Myocyte (in vitro differentiated cells): ENCODE data around the gene SLC16A4. TPM values are rescaled to one million over a fixed set of nuclear protein-coding genes. Genes with fewer than 3 reads are reported as not detected.
A peak's percentile ranks its signal among the peaks of the same experiment; 100 is the strongest.

Source experiments
- DNase-seq: peaks from one replicate; pipeline ENCODE4 v3.0.0-alpha.2; 2012; ENCODE audit warnings: low read depth
- total RNA-seq: library from RNA; depleted of rRNA; stranded (reverse); fragments of >200 nt; gene quantifications from 2 replicates; pipeline ENCODE4 v1.2.3, GENCODE V29; 2014

Gene SLC16A4
- total RNA-seq, 1 donor from 2014 or later, result 26.9 TPM

DNA sequence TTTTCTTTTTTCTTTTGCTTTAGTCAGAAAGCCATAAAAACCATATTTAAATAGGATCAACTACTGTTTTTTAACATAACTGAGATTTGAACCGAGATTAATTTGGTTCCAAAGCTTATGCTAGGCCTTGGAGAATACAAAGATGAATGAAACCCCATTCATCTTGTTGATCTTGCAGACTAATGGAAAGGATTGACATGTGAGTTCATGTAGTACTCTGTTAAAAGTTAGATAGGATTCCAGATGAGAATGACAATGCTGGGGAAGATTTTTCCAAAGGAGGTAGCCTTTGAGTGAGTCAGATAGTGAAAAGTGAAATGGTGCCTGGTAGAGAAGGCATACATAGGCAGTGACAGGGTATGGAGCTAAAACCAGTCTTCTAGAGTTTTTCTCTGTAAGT, 29.0 kb downstream of the SLC16A4 start:
- no peak for DNase-seq

DNA sequence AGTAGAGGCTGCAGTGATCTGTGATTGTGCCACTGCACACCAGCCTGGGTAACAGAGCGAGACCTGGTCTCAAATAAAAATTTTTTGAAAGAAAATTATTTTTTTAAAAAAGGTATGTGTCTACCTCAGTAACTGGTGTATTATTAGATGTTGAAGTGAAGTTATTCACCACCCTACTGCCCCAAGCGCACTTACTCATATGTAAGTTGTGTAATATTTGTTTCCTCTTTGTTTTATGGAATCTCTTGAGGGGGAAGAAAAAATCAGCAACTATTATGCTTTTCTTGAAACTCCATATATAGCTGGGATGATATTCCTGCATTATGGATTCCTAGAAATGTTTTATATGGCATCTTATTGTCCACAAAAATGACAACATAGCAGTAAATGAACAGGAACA, 30.4 kb downstream of the SLC16A4 start:
- no peak for DNase-seq

DNA sequence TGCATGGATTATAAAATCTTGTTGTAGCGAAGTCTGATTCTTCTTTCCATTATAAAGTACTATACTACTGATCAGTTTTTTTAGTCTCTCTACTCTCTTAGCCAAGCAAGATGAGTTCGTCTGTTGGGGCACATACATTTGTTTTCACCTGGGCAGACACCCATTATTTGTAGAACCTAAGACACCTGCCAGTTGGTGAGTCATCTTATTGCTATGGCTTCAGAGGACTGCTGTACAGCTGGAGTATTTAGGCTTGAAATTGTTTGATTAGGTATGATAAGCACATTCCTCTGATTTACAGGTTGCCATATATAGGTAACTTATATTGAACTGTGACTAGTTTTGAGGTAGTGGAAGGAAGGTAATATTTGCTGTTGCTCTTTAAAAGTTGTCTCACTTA, 34.4 kb downstream of the SLC16A4 start:
- no peak for DNase-seq

DNA sequence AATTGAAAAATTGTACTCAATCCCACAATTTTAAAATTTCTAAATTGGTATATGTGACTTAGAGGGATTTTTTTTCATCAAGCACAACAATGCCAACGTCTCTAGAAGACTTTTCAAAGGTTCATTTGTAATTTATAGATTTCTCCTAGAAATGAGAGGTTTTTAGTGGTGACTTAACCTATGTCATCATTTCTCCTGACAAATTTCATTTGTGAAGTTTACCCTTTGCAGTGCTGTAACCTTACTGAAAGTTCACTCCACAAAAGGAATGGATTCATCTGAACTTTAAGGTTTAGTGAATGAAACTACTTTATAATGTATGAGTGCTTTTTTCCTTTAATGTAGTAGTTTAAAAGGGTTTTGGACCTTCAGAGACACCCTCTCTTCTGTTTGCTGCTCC, 35.5 kb downstream of the SLC16A4 start:
- DNase-seq, result no peak

DNA sequence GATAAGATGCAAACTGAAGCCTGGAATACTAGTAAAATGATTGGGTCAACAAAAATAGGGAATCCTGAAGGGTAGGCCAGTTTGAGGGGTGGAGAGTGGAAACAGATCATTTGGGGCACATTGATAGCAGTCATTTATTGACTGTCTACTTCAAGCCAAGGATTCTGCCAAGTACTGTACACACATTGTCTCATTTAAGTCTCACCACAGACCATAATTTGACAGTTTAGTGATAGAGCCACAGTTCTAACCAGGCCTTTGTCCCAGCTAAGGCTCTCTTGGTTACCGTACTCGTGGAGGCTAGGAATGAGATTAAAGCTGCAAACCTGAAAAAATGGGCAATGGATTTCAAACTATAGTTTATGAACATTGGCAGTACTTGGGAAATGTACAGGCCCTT, 40.5 kb downstream of the SLC16A4 start:
- DNase-seq, result no peak

DNA sequence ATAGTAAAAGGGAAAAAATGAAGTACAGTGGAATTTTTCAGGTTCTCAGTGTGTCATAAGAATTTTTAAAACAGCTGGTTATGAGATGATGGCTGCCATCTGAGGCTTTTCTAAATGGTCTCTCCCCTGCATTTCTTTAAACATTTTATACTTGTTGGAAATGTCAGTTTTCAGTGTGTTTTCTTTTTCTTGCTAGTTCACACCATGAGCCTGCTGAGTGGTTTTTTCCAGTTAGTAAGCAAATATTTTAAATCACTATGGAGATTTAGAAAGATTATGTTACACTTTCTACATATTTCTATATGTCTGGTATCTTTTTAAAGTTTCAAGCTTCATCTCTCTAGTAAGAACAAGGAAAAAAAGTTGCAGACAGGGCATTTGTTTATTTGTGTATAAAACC, 42.1 kb downstream of the SLC16A4 start:
- peak; percentile 12 for DNase-seq

DNA sequence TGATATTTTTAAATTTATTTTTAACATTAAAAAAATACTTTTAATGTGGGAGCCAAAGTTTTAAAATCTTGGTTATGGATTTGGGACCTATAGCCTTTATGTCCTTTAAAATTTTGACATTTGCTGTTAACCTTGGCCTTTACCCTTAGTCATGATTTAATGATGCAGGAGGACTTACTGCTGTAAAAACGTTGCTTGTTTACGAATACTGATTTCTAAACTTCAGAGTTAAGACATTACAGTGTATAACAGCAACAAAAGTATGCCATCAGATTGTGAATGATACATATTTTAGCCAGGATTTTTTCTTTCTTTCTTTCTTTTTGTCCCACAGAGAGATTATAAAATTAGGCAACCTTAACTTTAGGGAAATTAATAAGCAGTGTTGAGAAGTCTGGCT, 42.8 kb downstream of the SLC16A4 start:
- no peak for DNase-seq

DNA sequence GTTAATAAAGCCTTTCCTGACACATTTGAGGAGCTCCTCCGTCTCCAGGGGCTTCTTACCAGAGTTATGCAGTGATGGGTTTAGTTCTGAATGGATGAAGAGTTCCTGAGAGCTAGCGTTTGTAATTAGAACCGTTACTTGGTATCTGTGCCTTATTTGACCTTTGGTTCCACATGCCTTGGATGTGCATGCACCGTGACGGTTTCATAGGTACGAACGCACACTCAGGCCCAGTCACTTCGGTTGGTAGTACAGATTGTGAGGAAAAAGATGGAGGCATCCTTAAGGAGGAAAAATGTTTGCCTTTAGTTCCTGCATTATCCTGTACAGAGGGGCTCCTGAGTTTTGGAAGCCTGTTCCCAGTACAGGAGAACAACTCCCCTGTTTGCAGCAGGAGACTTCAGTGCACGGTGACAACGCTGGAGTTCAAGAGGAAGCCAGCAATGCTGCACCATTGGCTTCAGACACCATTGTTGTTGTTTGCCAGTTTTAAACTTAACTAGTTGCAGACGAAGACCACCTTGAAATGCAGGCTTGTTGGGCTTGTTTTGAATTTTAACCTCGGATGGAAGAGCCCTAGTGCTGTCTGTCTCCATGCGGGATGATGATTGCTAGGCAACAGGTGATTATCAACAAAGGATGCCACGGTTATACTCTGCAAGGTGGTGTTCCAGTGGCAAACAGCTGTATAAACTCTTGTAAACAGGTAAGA, 43.5 kb downstream of the SLC16A4 start:
- DNase-seq, result no peak

DNA sequence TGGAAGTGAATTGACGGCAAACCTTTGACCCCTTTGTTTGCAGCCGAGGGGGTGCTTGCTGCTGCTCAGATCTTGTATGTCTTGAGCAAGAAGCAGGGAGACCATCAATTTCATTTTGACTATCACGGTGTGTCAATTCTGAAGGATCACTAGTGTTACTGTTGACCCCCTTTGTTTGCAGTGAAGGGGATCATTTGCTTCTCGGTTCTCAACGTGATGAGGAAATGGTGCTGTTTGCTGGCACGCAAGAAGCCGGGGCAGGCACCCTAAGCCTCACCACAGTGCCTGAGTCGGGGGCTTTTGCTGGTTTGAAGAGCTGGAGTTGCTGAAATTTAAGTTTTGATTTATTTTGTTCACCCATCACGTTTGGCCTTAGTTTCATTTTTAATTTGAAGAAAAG, 44.1 kb downstream of the SLC16A4 start:
- DNase-seq, result no peak

DNA sequence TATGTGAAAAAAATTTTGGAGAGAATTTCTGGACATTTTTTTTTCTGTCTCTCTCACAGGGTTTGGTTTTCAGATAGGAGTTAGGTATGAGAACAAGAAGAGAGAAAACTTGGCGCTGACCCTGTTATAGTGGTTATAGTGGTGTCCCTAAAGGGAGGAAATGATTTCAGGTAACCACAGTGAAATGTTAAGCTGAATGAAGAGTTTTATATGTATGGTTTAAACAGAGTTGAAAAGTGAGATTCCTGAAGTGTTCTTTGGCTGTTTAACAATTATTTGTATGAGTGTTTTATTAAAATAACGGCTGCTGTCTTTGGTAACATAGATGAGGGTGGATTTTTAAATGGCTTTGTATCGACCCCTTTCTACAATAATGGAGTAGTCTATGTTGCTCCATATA, 45.3 kb downstream of the SLC16A4 start:
- DNase-seq, result no peak

DNA sequence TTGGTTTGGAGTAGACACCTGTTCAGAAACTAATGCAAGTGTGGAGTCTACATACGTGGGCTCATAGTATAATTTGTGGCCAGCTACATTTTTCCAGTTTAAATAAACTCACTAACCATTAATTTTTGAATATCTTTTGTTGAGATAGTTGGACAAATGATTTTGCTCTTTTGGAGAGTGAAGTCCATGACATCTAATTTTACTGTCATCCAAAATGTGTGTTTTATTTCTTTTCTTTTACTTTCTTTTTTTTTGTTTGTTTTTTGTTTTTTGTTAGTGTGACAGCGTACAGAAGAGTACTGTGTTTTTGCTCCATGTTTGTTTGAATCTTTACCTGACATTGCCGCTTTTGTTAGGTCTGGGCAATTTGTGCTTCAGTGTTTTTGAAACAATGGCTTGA, 46.7 kb downstream of the SLC16A4 start:
- DNase-seq, result no peak

DNA sequence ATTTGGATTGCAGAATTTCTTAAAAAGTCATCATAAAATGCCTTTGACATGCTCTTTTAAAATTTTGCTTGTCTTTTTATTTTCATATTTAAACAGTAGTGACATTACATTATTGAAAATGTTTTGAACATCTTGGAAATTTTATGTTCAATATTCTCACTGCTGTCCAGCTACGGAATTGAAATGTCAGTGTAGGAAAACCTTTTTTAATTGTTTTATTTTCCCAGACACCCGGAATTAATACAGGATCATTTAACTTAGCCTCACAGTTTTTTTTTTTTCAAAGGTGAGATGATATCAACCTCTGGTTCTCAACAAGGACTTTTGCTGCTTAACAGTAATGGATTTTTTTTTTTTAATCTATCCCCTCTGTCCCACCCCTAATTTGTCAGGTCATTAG, 47.6 kb downstream of the SLC16A4 start:
- DNase-seq, result no peak

DNA sequence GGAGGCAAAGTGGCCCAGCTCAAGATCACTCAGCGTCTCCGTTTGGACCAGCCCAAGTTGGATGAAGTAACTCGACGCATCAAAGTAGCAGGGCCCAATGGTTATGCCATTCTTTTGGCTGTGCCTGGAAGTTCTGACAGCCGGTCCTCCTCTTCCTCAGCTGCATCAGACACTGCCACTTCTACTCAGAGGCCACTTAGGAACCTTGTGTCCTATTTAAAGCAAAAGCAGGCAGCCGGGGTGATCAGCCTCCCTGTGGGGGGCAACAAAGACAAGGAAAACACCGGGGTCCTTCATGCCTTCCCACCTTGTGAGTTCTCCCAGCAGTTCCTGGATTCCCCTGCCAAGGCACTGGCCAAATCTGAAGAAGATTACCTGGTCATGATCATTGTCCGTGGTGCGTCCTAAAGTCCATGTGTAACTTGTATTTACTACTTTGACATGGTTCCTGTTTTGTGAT, 48.9 kb downstream of the SLC16A4 start:
- DNase-seq, result no peak

DNA sequence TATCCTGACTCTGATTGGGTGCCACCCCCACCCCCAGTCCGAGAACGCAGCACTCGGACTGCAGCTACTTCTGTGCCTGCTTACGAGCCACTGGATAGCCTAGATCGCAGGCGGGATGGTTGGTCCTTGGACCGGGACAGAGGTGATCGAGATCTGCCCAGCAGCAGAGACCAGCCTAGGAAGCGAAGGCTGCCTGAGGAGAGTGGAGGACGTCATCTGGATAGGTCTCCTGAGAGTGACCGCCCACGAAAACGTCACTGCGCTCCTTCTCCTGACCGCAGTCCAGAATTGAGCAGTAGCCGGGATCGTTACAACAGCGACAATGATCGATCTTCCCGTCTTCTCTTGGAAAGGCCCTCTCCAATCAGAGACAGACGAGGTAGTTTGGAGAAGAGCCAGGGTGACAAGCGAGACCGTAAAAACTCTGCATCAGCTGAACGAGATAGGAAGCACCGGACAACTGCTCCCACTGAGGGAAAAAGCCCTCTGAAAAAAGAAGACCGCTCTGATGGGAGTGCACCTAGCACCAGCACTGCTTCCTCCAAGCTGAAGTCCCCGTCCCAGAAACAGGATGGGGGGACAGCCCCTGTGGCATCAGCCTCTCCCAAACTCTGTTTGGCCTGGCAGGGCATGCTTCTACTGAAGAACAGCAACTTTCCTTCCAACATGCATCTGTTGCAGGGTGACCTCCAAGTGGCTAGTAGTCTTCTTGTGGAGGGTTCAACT, 49.5 kb downstream of the SLC16A4 start:
- no peak for DNase-seq

DNA sequence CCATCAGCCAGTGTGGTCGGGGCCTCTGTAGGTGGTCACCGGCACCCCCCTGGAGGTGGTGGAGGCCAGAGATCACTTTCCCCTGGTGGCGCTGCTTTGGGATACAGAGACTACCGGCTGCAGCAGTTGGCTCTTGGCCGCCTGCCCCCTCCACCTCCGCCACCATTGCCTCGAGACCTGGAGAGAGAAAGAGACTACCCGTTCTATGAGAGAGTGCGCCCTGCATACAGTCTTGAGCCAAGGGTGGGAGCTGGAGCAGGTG, 50.7 kb downstream of the SLC16A4 start:
- DNase-seq, result no peak

DNA sequence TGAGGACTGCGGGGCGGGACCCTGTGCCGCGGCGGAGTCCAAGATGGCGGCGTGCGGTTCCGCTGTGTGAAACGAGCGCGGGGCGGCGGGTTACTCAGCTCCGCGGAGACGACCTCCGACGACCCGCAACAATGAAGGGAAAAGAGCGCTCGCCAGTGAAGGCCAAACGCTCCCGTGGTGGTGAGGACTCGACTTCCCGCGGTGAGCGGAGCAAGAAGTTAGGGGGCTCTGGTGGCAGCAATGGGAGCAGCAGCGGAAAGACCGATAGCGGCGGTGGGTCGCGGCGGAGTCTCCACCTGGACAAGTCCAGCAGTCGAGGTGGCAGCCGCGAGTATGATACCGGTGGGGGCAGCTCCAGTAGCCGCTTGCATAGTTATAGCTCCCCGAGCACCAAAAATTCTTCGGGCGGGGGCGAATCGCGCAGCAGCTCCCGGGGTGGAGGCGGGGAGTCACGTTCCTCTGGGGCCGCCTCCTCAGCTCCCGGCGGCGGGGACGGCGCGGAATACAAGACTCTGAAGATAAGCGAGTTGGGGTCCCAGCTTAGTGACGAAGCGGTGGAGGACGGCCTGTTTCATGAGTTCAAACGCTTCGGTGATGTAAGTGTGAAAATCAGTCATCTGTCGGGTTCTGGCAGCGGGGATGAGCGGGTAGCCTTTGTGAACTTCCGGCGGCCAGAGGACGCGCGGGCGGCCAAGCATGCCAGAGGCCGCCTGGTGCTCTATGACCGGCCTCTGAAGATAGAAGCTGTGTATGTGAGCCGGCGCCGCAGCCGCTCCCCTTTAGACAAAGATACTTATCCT, 51.2 kb downstream of the SLC16A4 start:
- DNase-seq, result peak; percentile 53

DNA sequence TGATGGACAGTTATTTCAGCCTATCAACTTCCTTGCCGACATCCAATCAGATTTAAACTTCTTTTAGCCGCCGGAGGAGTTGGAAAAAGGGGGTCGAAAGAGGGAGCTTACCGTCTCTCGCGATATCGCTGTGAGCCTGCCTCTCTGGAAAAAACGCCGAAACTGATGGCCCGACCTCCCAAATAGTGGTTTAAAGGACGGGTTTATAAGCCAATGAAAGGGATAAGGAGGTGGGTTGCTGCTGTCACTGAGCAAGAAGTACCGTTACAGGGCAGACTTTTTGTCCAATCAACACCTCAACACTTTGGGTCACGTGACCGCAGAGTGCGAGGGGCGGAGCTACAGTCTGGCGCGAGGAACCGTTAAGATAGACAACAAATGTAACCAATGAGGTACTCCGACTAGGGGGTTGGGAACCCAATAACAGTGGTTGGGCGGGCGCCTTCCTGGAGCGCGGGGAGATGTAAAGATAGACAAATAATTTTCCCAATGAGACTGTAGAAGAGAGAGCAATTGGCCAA, 51.9 kb downstream of the SLC16A4 start, which contains the start of gene RBM15:
TSS of gene RBM15 (plus strand) at position 492 of the 521 bp plus-strand sequence. CDS start at position 521, 29 bp downstream.
- peak; percentile 100 for DNase-seq

DNA sequence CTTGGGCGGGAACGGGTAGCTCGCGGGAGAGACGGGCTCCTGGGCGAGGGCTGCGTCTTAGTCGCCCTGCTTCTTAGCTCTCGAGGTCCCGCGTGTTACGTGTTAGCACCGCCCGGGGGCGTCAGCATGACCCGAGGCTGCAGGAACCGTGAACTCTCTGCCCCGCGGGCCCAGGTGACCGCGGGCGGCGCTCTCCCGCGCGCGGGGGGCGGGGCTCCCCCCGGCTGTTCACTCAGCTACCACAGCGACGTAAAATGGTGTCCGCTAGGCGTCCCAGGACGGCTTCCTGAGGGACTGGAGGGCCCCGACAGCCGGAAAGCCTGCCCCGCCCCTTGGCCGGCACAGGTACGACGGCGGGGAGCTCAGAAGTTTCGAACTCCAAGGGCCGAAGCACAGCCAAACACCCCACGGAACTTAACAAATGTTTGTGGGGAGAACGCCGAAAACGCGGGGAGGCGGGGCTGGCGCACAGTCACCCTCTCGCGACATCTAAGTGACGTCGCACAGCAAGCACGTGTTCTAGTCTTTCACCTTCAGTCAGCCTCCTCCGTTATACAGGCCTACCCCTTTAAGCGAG, 52.4 kb downstream of the SLC16A4 start:
- DNase-seq, result peak; percentile 91

DNA sequence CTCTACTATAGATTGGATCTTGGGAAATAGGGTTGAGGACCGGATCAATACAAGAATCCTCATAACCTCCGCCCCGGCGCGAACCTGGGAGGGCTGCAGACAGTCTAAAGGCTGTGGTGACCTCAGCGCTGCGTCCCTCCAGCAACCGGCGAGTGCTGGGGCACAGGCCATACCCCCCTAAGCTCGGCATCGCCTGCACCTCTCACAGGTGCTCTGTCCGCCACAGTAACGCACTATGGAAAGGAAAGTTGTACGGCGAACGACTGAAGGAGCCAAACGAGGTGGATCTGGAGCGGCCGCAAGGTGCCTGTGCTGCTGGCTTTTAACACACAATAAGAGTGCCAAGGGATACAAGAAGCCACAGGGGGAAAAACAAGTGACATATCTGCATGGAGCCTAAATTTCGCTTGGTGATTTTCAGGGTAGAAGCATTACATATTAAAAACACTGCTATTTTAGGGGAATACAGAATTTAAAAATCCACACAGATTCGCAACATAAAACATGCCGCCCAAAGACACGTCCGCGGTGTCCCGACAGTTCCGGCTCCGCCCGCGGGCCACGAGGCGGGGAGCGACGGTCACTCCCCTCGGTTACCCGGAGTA, 53.0 kb downstream of the SLC16A4 start:
- DNase-seq, result peak; percentile 19

DNA sequence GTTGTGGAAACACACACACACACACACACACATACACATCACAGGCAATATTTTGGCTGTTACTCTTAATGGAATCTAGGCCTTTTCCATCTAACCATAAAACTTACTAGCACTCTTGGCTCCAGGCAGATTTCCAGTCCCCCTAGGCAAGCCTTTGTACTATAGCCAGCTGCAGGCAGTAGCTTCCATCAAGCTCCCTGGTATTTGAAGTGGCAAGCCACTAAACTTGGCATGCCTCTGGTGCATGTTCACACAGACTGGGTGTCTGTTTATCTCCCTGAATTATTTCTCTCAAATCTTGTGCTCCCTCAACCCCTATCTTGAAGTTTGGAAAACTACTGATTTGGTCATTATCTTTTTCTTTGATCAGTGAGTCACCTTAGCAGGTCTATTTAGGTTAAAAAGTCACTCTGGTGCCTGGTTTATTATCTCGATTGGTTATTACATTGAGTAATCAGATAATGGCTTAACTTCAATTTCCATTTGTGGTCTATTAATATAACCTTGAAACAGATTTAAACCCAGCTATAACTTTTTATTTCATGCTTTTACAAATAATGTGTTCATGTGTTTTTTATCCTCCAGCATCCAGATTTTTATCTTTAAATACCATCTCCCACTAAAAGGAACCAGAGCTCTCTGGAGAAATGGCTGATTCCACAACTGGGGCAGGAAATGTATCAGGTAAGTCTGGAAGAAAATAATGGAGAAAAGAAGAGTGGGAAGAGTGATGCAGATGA, 54.4 kb downstream of the SLC16A4 start:
- peak; percentile 60 for DNase-seq
